ENCODE measurements around the gene KCNK10. TPM values are rescaled to one million over a fixed set of nuclear protein-coding genes. Genes with fewer than 3 reads are reported as not detected.

Gene KCNK10
- total RNA-seq, 2 experiments from 2014 or later: 0.68 to 0.73 TPM

DNA sequence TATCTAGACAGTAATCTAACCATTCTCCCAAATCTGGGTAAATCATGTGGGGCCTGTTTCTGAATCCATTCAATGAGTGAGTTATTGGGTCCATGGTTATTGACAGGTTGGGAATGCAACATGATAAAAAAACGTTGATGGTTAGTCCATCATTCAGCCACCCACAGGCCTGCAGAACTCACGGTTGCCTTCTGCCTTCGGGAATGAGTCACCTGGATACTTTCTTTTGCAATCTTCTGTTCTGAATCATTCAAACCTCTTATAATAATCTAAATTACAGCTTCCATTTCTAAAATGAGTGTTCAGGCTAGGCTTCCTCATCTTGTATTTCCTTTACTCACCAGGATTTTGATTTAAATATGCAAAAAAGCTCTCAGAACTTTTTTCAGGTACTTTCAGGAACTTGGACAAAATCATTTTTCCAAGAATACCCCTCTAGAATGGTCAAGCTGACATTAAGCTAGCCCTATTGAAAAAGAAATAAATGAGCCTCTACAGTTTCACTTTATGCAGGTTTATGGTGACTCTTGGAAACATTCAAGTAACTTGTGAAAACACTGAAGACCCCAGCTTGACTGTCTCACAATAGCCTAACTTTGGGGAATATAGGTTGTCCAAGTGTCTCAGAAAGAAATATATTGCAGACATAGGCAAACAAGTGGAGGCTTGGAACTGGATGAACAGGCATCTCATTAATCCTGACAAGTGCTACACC, 94.4 kb downstream of the KCNK10 start:
- Histone ChIP-seq H3K9me3 (ENCODE audit: low read length) (no peaks in the 10 kb centered on the region), H3K36me3 (ENCODE audit: insufficient read depth, low read length) (no peaks in the 10 kb centered on the region), H3K9me2 (ENCODE audit: insufficient read depth, low read length) (no peaks in the 10 kb centered on the region), H3K4me1 (ENCODE audit: insufficient read depth, low read length, poor library complexity, severe bottlenecking) (no peaks in the 10 kb centered on the region), H4K20me1 (ENCODE audit: insufficient read depth, low read length) (no peaks in the 10 kb centered on the region), H3K79me2 (ENCODE audit: insufficient read depth, low read depth, low read length) (no peaks in the 10 kb centered on the region), H2AFZ (ENCODE audit: low read length) (no peak overlapping the region), H3K4me2 (ENCODE audit: low read length) (no peak overlapping the region), H3K27ac (ENCODE audit: low read depth, low read length, poor library complexity, severe bottlenecking) (no peak overlapping the region), H3K4me3 (ENCODE audit: low read depth, low read length, poor library complexity, severe bottlenecking) (no peak overlapping the region)
- ChIA-PET POLR2A (no interaction called here), CTCF (ENCODE audit: unreplicated experiment) (no interaction called here)
- TF ChIP-seq, protein P1, sequence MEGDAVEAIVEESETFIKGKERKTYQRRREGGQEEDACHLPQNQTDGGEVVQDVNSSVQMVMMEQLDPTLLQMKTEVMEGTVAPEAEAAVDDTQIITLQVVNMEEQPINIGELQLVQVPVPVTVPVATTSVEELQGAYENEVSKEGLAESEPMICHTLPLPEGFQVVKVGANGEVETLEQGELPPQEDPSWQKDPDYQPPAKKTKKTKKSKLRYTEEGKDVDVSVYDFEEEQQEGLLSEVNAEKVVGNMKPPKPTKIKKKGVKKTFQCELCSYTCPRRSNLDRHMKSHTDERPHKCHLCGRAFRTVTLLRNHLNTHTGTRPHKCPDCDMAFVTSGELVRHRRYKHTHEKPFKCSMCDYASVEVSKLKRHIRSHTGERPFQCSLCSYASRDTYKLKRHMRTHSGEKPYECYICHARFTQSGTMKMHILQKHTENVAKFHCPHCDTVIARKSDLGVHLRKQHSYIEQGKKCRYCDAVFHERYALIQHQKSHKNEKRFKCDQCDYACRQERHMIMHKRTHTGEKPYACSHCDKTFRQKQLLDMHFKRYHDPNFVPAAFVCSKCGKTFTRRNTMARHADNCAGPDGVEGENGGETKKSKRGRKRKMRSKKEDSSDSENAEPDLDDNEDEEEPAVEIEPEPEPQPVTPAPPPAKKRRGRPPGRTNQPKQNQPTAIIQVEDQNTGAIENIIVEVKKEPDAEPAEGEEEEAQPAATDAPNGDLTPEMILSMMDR (conservative IDR thresholded peaks at IDR 0.05; ENCODE audit: low read length): no peak
- TF ChIP-seq EZH2phosphoT487 (IDR thresholded peaks at IDR 0.05; ENCODE audit: borderline replicate concordance, low read depth, low read length): no peak
- no peak for DNase-seq (ENCODE audit: low spot score)
- intact Hi-C loops (cut with micrococcal nuclease; ENCODE audit: unreplicated experiment): no loop called here
- BruUV-seq (replicated peaks): no TSS peak

DNA sequence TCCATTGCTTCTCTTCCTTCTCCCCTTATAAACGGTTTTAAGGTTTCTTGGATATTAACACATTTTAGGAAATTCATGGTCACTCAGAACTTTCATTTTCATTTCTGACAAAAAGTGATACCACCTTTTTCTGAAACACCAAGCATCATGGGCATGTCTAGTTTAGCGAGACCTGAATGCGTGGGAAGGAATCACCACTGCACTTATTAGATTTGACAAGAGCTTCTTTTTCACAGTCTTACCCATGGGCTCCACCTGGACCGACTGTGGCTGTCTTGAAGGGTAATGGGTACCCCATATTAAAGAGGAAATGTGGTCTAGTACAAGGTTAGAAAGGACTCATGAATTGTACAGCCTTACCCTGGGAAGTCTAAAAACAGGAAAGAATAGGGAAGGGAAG, 95.4 kb downstream of the KCNK10 start:
- no peaks in the 10 kb centered on the region for H3K79me2 ChIP-seq (ENCODE audit: insufficient read depth, low read depth, low read length)
- ChIA-PET POLR2A (no interaction called here), CTCF (ENCODE audit: unreplicated experiment) (no interaction called here)
- no TSS peak for BruUV-seq (replicated peaks)
- intact Hi-C loops (cut with micrococcal nuclease; ENCODE audit: unreplicated experiment): no loop called here
- no peak overlapping the region for H2AFZ ChIP-seq (ENCODE audit: low read length)
- H3K4me2 ChIP-seq (ENCODE audit: low read length): no peak overlapping the region
- H3K9me3 ChIP-seq (ENCODE audit: low read length): no peaks in the 10 kb centered on the region
- H3K9me2 ChIP-seq (ENCODE audit: insufficient read depth, low read length): no peaks in the 10 kb centered on the region
- H3K27ac ChIP-seq (ENCODE audit: low read depth, low read length, poor library complexity, severe bottlenecking): no peak overlapping the region
- no peaks in the 10 kb centered on the region for H3K36me3 ChIP-seq (ENCODE audit: insufficient read depth, low read length)
- no peak for DNase-seq (ENCODE audit: low spot score)
- no peak overlapping the region for H3K4me3 ChIP-seq (ENCODE audit: low read depth, low read length, poor library complexity, severe bottlenecking)
- TF ChIP-seq, protein P1 (conservative IDR thresholded peaks at IDR 0.05; ENCODE audit: low read length): no peak
- TF ChIP-seq EZH2phosphoT487 (IDR thresholded peaks at IDR 0.05; ENCODE audit: borderline replicate concordance, low read depth, low read length): no peak
- no peaks in the 10 kb centered on the region for H3K4me1 ChIP-seq (ENCODE audit: insufficient read depth, low read length, poor library complexity, severe bottlenecking)
- no peaks in the 10 kb centered on the region for H4K20me1 ChIP-seq (ENCODE audit: insufficient read depth, low read length)

DNA sequence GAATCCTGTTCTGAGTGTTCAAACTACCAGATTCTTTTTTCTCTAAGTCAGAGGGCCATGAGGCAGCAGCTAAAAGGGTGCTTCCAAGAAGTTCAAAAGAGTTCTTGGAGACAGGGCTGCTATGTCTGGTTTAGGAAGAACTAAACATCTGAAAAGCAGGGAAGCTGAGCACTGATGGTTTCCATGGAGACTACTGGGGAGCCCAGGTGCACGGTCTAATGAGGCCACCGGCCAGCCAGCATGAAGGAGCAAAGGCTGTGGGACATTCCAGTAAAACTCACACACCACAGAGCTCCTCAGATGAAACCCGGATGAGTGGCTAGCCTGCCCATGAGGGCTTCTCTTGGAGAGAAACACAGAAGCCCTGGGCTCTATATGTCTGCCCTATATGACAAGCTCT, 97.3 kb downstream of the KCNK10 start:
- intact Hi-C loops (cut with micrococcal nuclease; ENCODE audit: unreplicated experiment): no loop called here
- Histone ChIP-seq H4K20me1 (ENCODE audit: insufficient read depth, low read length) (no peaks in the 10 kb centered on the region), H3K4me3 (ENCODE audit: low read depth, low read length, poor library complexity, severe bottlenecking) (no peak overlapping the region), H3K9me2 (ENCODE audit: insufficient read depth, low read length) (no peaks in the 10 kb centered on the region), H3K79me2 (ENCODE audit: insufficient read depth, low read depth, low read length) (no peaks in the 10 kb centered on the region), H3K27ac (ENCODE audit: low read depth, low read length, poor library complexity, severe bottlenecking) (no peak overlapping the region), H3K4me2 (ENCODE audit: low read length) (no peak overlapping the region), H2AFZ (ENCODE audit: low read length) (no peak overlapping the region), H3K9me3 (ENCODE audit: low read length) (no peaks in the 10 kb centered on the region), H3K4me1 (ENCODE audit: insufficient read depth, low read length, poor library complexity, severe bottlenecking) (no peaks in the 10 kb centered on the region), H3K36me3 (ENCODE audit: insufficient read depth, low read length) (no peaks in the 10 kb centered on the region)
- no peak for TF ChIP-seq EZH2phosphoT487 (IDR thresholded peaks at IDR 0.05; ENCODE audit: borderline replicate concordance, low read depth, low read length)
- TF ChIP-seq, protein P1 (conservative IDR thresholded peaks at IDR 0.05; ENCODE audit: low read length): no peak
- DNase-seq (ENCODE audit: low spot score): no peak
- ChIA-PET CTCF (ENCODE audit: unreplicated experiment) (interaction anchor here (1.0 kb wide), 1 partner anchor 13 kb away, joined by 3 read pairs; no protein-coding TSS in a partner anchor), POLR2A (no interaction called here)
- BruUV-seq (replicated peaks): no TSS peak

Data from OCI-LY7 (cell line).